MV-4-11 (cell line): Measurements from ENCODE around the gene RGS7.
"Not testable (repeated sequence)": the region's sequence is repeated elsewhere in the genome, so short reads cannot be mapped to it uniquely, and the experiment has no call there.

Source experiments
- DNase-seq: peaks from one replicate; lab custom pipeline; 2025; lab: John Stamatoyannopoulos, UW

The RGS7 gene

GRCh38 chr1:240914506-240914905 lies 442.5 kb downstream of the RGS7 start:
- DNase-seq: no peak

GRCh38 chr1:240912821-240913220 lies 444.2 kb downstream of the RGS7 start:
- no peak for DNase-seq

GRCh38 chr1:240909701-240910457 lies 447.1 kb downstream of the RGS7 start:
- DNase-seq: no peak

GRCh38 chr1:240906477-240906876 lies 450.5 kb downstream of the RGS7 start:
- DNase-seq: no peak

GRCh38 chr1:240905225-240905765 lies 451.7 kb downstream of the RGS7 start:
- no peak for DNase-seq

GRCh38 chr1:240895424-240895823 lies 461.6 kb downstream of the RGS7 start:
- DNase-seq: not testable (repeated sequence)

- no peak for DNase-seq
These were observed 468.3 kb downstream of the RGS7 start for GRCh38 chr1:240888787-240889048.

GRCh38 chr1:240888039-240888786 lies 468.8 kb downstream of the RGS7 start:
- DNase-seq: no peak

GRCh38 chr1:240883490-240883889 lies 473.5 kb downstream of the RGS7 start:
- no peak for DNase-seq

- DNase-seq: not testable (repeated sequence)
These were observed 474.2 kb downstream of the RGS7 start for GRCh38 chr1:240882656-240883308.

- no peak for DNase-seq
These were observed 478.4 kb downstream of the RGS7 start for GRCh38 chr1:240878631-240879030.

GRCh38 chr1:240877605-240878004 lies 479.4 kb downstream of the RGS7 start:
- DNase-seq: no peak

- no peak for DNase-seq
These were observed 480.9 kb downstream of the RGS7 start for GRCh38 chr1:240876071-240876470.

- DNase-seq: no peak
These were observed 487.9 kb downstream of the RGS7 start for GRCh38 chr1:240869071-240869470.

GRCh38 chr1:240866724-240867123 lies 490.3 kb downstream of the RGS7 start:
- DNase-seq: no peak

- DNase-seq: no peak
These were observed 497.0 kb downstream of the RGS7 start for GRCh38 chr1:240860023-240860422.

- no peak for DNase-seq
These were observed 502.6 kb downstream of the RGS7 start for GRCh38 chr1:240854367-240854766.

- DNase-seq: no peak
These were observed 509.7 kb downstream of the RGS7 start for GRCh38 chr1:240847325-240847724.

- no peak for DNase-seq
These were observed 512.5 kb downstream of the RGS7 start for GRCh38 chr1:240844486-240844885.

GRCh38 chr1:240843798-240844197 lies 513.2 kb downstream of the RGS7 start:
- DNase-seq: no peak

GRCh38 chr1:240836271-240836670 lies 520.7 kb downstream of the RGS7 start:
- DNase-seq: no peak

GRCh38 chr1:240835291-240835690 lies 521.7 kb downstream of the RGS7 start:
- DNase-seq: no peak

- DNase-seq: no peak
These were observed 523.9 kb downstream of the RGS7 start for GRCh38 chr1:240833075-240833474.
